ENCODE results near the gene MUC5AC.
"Not testable (repeated sequence)": the region's sequence is repeated elsewhere in the genome, so short reads cannot be mapped to it uniquely, and the experiment has no call there.

DNA sequence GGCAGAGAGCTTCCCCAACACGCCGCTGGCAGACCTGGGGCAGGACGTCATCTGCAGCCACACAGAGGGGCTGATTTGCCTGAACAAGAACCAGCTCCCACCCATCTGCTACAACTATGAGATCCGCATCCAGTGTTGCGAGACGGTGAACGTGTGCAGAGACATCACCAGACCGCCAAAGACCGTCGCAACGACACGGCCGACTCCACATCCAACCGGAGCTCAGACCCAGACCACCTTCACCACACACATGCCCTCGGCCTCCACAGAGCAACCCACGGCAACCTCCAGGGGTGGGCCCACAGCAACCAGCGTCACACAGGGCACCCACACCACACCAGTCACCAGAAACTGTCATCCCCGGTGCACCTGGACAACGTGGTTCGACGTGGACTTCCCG lies 26.4 kb downstream of the MUC5AC start:
- not testable (repeated sequence) for TF ChIP-seq CTCF (IDR thresholded peaks at IDR 0.05 in 2 of 3, conservative IDR thresholded peaks at IDR 0.05 in 1 of 3; ENCODE audit: borderline replicate concordance in 1 of 3, insufficient read depth in 1 of 3, low read depth in 2 of 3, low read length in 2 of 3); MAX (IDR thresholded peaks at IDR 0.05); SRF (IDR thresholded peaks at IDR 0.05; ENCODE audit: low read depth); ELF1 (IDR thresholded peaks at IDR 0.05; ENCODE audit: borderline replicate concordance, low read depth); TCF7L2 (IDR thresholded peaks at IDR 0.05; ENCODE audit: borderline replicate concordance, extremely low read depth, insufficient read depth, insufficient read length); EZH2 (IDR thresholded peaks at IDR 0.05)
